Measurements from ENCODE around the gene GRK4. TPM values are rescaled to one million over a fixed set of nuclear protein-coding genes. Genes with fewer than 3 reads are reported as not detected.

GRK4 gene
- total and polyA plus RNA-seq, 12 donors = 4.7 to 29.2 (median 8.0) TPM

GRCh38 chr4:2995546-2996265 is 32.3 kb downstream of the GRK4 start:
- WGBS, 4 donors = 59 to 72% (median 67%) methylated on average over 4 of the region's 4 CpGs
- intact Hi-C loops (cut with DNase I) = loop anchor here in 1 of 2 donors (10.0 kb wide), 1 partner anchor 1629 kb away; no protein-coding TSS in a partner anchor
- Histone ChIP-seq H3K9me3 (replicated peaks in 1 of 3) (no peaks in the 10 kb centered on the region), H3K27ac (no peak overlapping the region), H3K4me3 (no peak overlapping the region), H3K27me3 (no peaks in the 10 kb centered on the region), H3K36me3 (replicated peaks in 1 of 2) (no peaks in the 10 kb centered on the region), H3K4me1 (replicated peaks in 1 of 2) (no peaks in the 10 kb centered on the region)
- no peak for TF ChIP-seq CTCF (IDR thresholded peaks at IDR 0.05)
- TF ChIP-seq POLR2A (IDR thresholded peaks at IDR 0.05) = no peak
- no peak for DNase-seq

- intact Hi-C loops (cut with DNase I) = loop anchor here in 1 of 2 donors (10.0 kb wide), 1 partner anchor 1628 kb away; no protein-coding TSS in a partner anchor
- 92 to 100% (median 97%) methylated on average over 4 of the region's 4 CpGs for WGBS, 4 donors
- no peaks in the 10 kb centered on the region for H3K36me3 ChIP-seq (replicated peaks in 1 of 2)
- no peaks in the 10 kb centered on the region for H3K27me3 ChIP-seq
- TF ChIP-seq CTCF (IDR thresholded peaks at IDR 0.05) (no peak), POLR2A (IDR thresholded peaks at IDR 0.05) (no peak)
- no peaks in the 10 kb centered on the region for H3K4me1 ChIP-seq (replicated peaks in 1 of 2)
- H3K4me3 ChIP-seq = no peak overlapping the region
- no peak for DNase-seq
- no peaks in the 10 kb centered on the region for H3K9me3 ChIP-seq (replicated peaks in 1 of 3)
- H3K27ac ChIP-seq = no peak overlapping the region
Measured at GRCh38 chr4:2996415-2996814, 33.0 kb downstream of the GRK4 start.

- DNase-seq = no peak
- Histone ChIP-seq H3K4me3 (no peak overlapping the region), H3K27ac (no peak overlapping the region), H3K36me3 (replicated peaks in 1 of 2) (no peaks in the 10 kb centered on the region), H3K27me3 (no peaks in the 10 kb centered on the region), H3K4me1 (replicated peaks in 1 of 2) (peaks cover 0 to 12% of the 10 kb centered on the region in 2 donors), H3K9me3 (replicated peaks in 1 of 3) (no peaks in the 10 kb centered on the region)
- intact Hi-C loops (cut with DNase I) = no loop called here
- WGBS, 4 donors = 92 to 96% (median 93%) methylated on average over 2 of the region's 2 CpGs
- no peak for TF ChIP-seq CTCF (IDR thresholded peaks at IDR 0.05)
- TF ChIP-seq POLR2A (IDR thresholded peaks at IDR 0.05) = no peak
Measured at GRCh38 chr4:3007724-3008123, 44.4 kb downstream of the GRK4 start.

GRCh38 chr4:3009422-3009821 is 46.1 kb downstream of the GRK4 start:
- no peak overlapping the region for H3K4me3 ChIP-seq
- 84 to 89% (median 88%) methylated on average over 7 of the region's 7 CpGs for WGBS, 4 donors
- intact Hi-C loops (cut with DNase I) = no loop called here
- DNase-seq = no peak
- no peaks in the 10 kb centered on the region for H3K36me3 ChIP-seq (replicated peaks in 1 of 2)
- H3K4me1 ChIP-seq (replicated peaks in 1 of 2) = peaks cover 0 to 12% of the 10 kb centered on the region in 2 donors
- no peak for TF ChIP-seq POLR2A (IDR thresholded peaks at IDR 0.05)
- TF ChIP-seq CTCF (IDR thresholded peaks at IDR 0.05) = no peak
- no peaks in the 10 kb centered on the region for H3K27me3 ChIP-seq
- H3K9me3 ChIP-seq (replicated peaks in 1 of 3) = no peaks in the 10 kb centered on the region
- H3K27ac ChIP-seq = no peak overlapping the region
